ENCODE data around the gene TAF4.

TAF4 gene

GRCh38 chr20:62009869-62010445 is 55.7 kb downstream of the TAF4 start (continued):
- TF ChIP-seq, protein P1, sequence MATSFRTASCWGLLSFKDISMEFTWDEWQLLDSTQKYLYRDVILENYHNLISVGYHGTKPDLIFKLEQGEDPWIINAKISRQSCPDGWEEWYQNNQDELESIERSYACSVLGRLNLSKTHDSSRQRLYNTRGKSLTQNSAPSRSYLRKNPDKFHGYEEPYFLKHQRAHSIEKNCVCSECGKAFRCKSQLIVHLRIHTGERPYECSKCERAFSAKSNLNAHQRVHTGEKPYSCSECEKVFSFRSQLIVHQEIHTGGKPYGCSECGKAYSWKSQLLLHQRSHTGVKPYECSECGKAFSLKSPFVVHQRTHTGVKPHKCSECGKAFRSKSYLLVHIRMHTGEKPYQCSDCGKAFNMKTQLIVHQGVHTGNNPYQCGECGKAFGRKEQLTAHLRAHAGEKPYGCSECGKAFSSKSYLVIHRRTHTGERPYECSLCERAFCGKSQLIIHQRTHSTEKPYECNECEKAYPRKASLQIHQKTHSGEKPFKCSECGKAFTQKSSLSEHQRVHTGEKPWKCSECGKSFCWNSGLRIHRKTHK (tag by site-specific recombination; IDR thresholded peaks at IDR 0.05) = no peak
- TF ChIP-seq ZNF37A (tag by site-specific recombination; IDR thresholded peaks at IDR 0.05) = no peak

DNA sequence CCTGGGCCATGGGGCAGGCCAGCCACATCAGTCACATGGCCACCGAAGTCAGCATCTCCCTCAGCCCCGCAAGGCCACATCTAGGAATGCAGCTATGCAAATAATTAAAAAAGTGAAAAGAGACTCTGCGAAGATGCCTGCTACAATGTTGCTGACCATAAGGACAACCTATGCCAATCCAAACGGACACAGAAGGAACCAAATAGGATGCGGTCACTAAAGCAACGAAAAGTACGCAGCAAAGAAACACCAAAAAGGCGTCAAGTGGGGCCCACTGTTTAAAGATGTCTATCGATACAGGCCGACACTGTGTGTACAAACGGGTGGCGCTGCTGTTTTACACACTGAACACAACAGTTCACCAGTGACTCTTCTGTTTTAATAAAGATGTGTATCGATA is 56.4 kb downstream of the TAF4 start:
- POLR2A ChIA-PET = no interaction called here
- Histone ChIP-seq H3K27ac (ENCODE audit: extremely low read depth, low read depth, low read length) (no peak overlapping the region), H3K36me3 (ENCODE audit: control insufficient read depth in 2 of 2, insufficient read depth in 1 of 2, low read length in 2 of 2) (peaks cover under 1 to 88% of the 10 kb centered on the region in 2 experiments), H3K9me3 (ENCODE audit: control insufficient read depth, insufficient read depth, low read depth, low read length) (no peaks in the 10 kb centered on the region), H3K4me1 (ENCODE audit: control insufficient read depth, insufficient read depth, low read length) (no peaks in the 10 kb centered on the region), H3K4me3 (ENCODE audit: low read depth, low read length) (no peak overlapping the region)
- CTCF ChIA-PET = interaction anchor here (0.7 to 2.5 kb wide), 2 partner anchors 125 to 127 kb away, joined by 3 to 33 read pairs; no protein-coding TSS in a partner anchor
- TF ChIP-seq, protein P2, sequence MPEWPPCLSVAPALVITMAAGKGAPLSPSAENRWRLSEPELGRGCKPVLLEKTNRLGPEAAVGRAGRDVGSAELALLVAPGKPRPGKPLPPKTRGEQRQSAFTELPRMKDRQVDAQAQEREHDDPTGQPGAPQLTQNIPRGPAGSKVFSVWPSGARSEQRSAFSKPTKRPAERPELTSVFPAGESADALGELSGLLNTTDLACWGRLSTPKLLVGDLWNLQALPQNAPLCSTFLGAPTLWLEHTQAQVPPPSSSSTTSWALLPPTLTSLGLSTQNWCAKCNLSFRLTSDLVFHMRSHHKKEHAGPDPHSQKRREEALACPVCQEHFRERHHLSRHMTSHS (tag by site-specific recombination; IDR thresholded peaks at IDR 0.05) = no peak
- TF ChIP-seq ZNF501 (tag by site-specific recombination; IDR thresholded peaks at IDR 0.05) = no peak
- no peak for TF ChIP-seq IKZF3 (tag by site-specific recombination; IDR thresholded peaks at IDR 0.05)

- H3K4me3 ChIP-seq (ENCODE audit: low read depth, low read length) = no peak overlapping the region
- H3K4me1 ChIP-seq (ENCODE audit: control insufficient read depth, insufficient read depth, low read length) = no peaks in the 10 kb centered on the region
- peaks cover 4 to 86% of the 10 kb centered on the region in 2 experiments for H3K36me3 ChIP-seq (ENCODE audit: control insufficient read depth in 2 of 2, insufficient read depth in 1 of 2, low read length in 2 of 2)
- TF ChIP-seq ZSCAN23 (tag by site-specific recombination; IDR thresholded peaks at IDR 0.05) (no peak), SCRT1 (tag by site-specific recombination; IDR thresholded peaks at IDR 0.05; ENCODE audit: borderline replicate concordance) (peak; percentile 99), ZNF596 (tag by site-specific recombination; IDR thresholded peaks at IDR 0.05) (no peak), OSR2 (tag by site-specific recombination; IDR thresholded peaks at IDR 0.05) (no peak), ZNF610 (tag by site-specific recombination; IDR thresholded peaks at IDR 0.05; ENCODE audit: borderline replicate concordance) (no peak), PRDM6 (tag by site-specific recombination; IDR thresholded peaks at IDR 0.05) (no peak), ZFHX2 (tag by site-specific recombination; conservative IDR thresholded peaks at IDR 0.05) (no peak), SCRT2 (tag by site-specific recombination; IDR thresholded peaks at IDR 0.05) (peak; percentile 100), ZNF169 (tag by site-specific recombination; IDR thresholded peaks at IDR 0.05) (no peak), EGR2 (tag by site-specific recombination; IDR thresholded peaks at IDR 0.05; ENCODE audit: low read depth) (no peak)
- TF ChIP-seq, protein P3, sequence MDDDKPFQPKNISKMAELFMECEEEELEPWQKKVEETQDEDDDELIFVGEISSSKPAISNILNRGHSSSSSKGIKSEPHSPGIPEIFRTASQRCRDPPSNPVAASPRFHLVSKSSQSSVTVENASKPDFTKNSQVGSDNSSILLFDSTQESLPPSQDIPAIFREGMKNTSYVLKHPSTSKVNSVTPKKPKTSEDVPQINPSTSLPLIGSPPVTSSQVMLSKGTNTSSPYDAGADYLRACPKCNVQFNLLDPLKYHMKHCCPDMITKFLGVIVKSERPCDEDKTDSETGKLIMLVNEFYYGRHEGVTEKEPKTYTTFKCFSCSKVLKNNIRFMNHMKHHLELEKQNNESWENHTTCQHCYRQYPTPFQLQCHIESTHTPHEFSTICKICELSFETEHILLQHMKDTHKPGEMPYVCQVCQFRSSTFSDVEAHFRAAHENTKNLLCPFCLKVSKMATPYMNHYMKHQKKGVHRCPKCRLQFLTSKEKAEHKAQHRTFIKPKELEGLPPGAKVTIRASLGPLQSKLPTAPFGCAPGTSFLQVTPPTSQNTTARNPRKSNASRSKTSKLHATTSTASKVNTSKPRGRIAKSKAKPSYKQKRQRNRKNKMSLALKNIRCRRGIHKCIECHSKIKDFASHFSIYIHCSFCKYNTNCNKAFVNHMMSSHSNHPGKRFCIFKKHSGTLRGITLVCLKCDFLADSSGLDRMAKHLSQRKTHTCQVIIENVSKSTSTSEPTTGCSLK (tag by site-specific recombination; IDR thresholded peaks at IDR 0.05) = no peak
- TF ChIP-seq, protein P4, sequence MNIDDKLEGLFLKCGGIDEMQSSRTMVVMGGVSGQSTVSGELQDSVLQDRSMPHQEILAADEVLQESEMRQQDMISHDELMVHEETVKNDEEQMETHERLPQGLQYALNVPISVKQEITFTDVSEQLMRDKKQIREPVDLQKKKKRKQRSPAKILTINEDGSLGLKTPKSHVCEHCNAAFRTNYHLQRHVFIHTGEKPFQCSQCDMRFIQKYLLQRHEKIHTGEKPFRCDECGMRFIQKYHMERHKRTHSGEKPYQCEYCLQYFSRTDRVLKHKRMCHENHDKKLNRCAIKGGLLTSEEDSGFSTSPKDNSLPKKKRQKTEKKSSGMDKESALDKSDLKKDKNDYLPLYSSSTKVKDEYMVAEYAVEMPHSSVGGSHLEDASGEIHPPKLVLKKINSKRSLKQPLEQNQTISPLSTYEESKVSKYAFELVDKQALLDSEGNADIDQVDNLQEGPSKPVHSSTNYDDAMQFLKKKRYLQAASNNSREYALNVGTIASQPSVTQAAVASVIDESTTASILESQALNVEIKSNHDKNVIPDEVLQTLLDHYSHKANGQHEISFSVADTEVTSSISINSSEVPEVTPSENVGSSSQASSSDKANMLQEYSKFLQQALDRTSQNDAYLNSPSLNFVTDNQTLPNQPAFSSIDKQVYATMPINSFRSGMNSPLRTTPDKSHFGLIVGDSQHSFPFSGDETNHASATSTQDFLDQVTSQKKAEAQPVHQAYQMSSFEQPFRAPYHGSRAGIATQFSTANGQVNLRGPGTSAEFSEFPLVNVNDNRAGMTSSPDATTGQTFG (tag by site-specific recombination; IDR thresholded peaks at IDR 0.05; ENCODE audit: borderline replicate concordance) = no peak
- TF ChIP-seq, protein P5, sequence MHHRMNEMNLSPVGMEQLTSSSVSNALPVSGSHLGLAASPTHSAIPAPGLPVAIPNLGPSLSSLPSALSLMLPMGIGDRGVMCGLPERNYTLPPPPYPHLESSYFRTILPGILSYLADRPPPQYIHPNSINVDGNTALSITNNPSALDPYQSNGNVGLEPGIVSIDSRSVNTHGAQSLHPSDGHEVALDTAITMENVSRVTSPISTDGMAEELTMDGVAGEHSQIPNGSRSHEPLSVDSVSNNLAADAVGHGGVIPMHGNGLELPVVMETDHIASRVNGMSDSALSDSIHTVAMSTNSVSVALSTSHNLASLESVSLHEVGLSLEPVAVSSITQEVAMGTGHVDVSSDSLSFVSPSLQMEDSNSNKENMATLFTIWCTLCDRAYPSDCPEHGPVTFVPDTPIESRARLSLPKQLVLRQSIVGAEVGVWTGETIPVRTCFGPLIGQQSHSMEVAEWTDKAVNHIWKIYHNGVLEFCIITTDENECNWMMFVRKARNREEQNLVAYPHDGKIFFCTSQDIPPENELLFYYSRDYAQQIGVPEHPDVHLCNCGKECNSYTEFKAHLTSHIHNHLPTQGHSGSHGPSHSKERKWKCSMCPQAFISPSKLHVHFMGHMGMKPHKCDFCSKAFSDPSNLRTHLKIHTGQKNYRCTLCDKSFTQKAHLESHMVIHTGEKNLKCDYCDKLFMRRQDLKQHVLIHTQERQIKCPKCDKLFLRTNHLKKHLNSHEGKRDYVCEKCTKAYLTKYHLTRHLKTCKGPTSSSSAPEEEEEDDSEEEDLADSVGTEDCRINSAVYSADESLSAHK (tag by site-specific recombination; IDR thresholded peaks at IDR 0.05) = no peak
- no peaks in the 10 kb centered on the region for H3K9me3 ChIP-seq (ENCODE audit: control insufficient read depth, insufficient read depth, low read depth, low read length)
- CTCF ChIA-PET = interaction anchor here (0.7 kb wide), 1 partner anchor 126 kb away, joined by 3 read pairs; no protein-coding TSS in a partner anchor
- H3K27ac ChIP-seq (ENCODE audit: extremely low read depth, low read depth, low read length) = no peak overlapping the region
- POLR2A ChIA-PET = no interaction called here
Measured at GRCh38 chr20:62008643-62009183, 57.0 kb downstream of the TAF4 start.

All from HEK293 (cell line).